DND-41 (cell line): ENCODE data around the gene LINGO3.

Experiments
- ATAC-seq: fragments of 200-7000 bp; cut with Tn5 transposase; 3 replicates; pipeline ENCODE4 v1.9.1; 2021; ENCODE audit warnings: low read depth; ENCODE audit not compliant: insufficient read depth
- DNase-seq: peaks from one replicate; pipeline ENCODE4 v3.0.0-alpha.2; 2020
- H2AFZ ChIP-seq: 2 replicates; pipeline ENCODE4 v1.6.0; 2012; ENCODE audit warnings: low read depth, low read length
- H3K27ac ChIP-seq: 2 replicates; pipeline ENCODE4 v1.5.1; 2012; ENCODE audit warnings: low read length, inconsistent platforms
- H3K27me3 ChIP-seq: fragments of 200-600 bp; sonication (generic); 2 replicates; pipeline ENCODE4 v1.6.0; 2012; ENCODE audit warnings: low read length, mild to moderate bottlenecking, inconsistent platforms; ENCODE audit not compliant: insufficient read depth, poor library complexity
- H3K36me3 ChIP-seq: 2 replicates; pipeline ENCODE4 v1.5.1; 2012; ENCODE audit warnings: low read length, inconsistent platforms; ENCODE audit not compliant: insufficient read depth
- H3K4me1 ChIP-seq: 2 replicates; pipeline ENCODE4 v1.5.1; 2012; ENCODE audit warnings: mild to moderate bottlenecking, low read length; ENCODE audit not compliant: insufficient read depth
- H3K4me2 ChIP-seq: 2 replicates; pipeline ENCODE4 v1.6.0; 2012; ENCODE audit warnings: mild to moderate bottlenecking, moderate library complexity, low read length, inconsistent platforms; ENCODE audit not compliant: insufficient read depth
- H3K4me3 ChIP-seq, 2 experiments: fragments of 200-600 bp in 1 of 2; shearing (Covaris generic) in 1 of 2; 2 replicates each; pipeline ENCODE4 v1.5.1; 2012 to 2016; ENCODE audit warnings: inconsistent platforms in 2 of 2, low read length in 2 of 2, mild to moderate bottlenecking in 2 of 2, low read depth in 1 of 2, moderate library complexity in 1 of 2
- H3K79me2 ChIP-seq: 2 replicates; pipeline ENCODE4 v1.6.0; 2012; ENCODE audit warnings: low read length, inconsistent platforms; ENCODE audit not compliant: insufficient read depth
- H3K9ac ChIP-seq: 2 replicates; pipeline ENCODE4 v1.6.0; 2012; ENCODE audit warnings: low read depth, mild to moderate bottlenecking, inconsistent platforms, low read length, moderate library complexity
- H3K9me3 ChIP-seq: 2 replicates; pipeline ENCODE4 v1.5.1; 2012; ENCODE audit warnings: low read length, moderate library complexity, mild to moderate bottlenecking, inconsistent platforms; ENCODE audit not compliant: insufficient read depth, severe bottlenecking
- H4K20me1 ChIP-seq: 2 replicates; pipeline ENCODE4 v1.6.0; 2012; ENCODE audit warnings: low read length; ENCODE audit not compliant: insufficient read depth
- CTCF ChIP-seq: IDR thresholded peaks from 2 replicates; pipeline ENCODE4 v1.5.1; 2012; ENCODE audit warnings: borderline replicate concordance, low read length, moderate library complexity, mild to moderate bottlenecking; ENCODE audit not compliant: poor library complexity, severe bottlenecking; ENCODE audit errors: extremely low read depth
- EZH2 ChIP-seq: IDR thresholded peaks from 3 replicates; pipeline ENCODE4 v1.6.1; 2012; ENCODE audit warnings: borderline replicate concordance, low read depth, mild to moderate bottlenecking, moderate library complexity, low read length, inconsistent platforms; ENCODE audit not compliant: severe bottlenecking

Gene LINGO3

GRCh38 chr19:2275588-2276428 is 32.1 kb downstream of the LINGO3 start:
- H3K4me1 ChIP-seq: peaks cover 36% of the 10 kb centered on the region
- no peaks in the 10 kb centered on the region for H3K9me3 ChIP-seq
- peaks cover 50% of the 10 kb centered on the region for H3K79me2 ChIP-seq
- H2AFZ ChIP-seq: no peak overlapping the region
- no peak for TF ChIP-seq CTCF
- no peak for TF ChIP-seq EZH2
- H3K27ac ChIP-seq: no peak overlapping the region
- H3K4me3 ChIP-seq: no peak overlapping the region
- H4K20me1 ChIP-seq: peaks cover 54% of the 10 kb centered on the region
- no peaks in the 10 kb centered on the region for H3K27me3 ChIP-seq
- H3K4me2 ChIP-seq: no peak overlapping the region
- ATAC-seq: no peak
- H3K9ac ChIP-seq: no peak overlapping the region
- peaks cover 45% of the 10 kb centered on the region for H3K36me3 ChIP-seq
- no peak for DNase-seq

GRCh38 chr19:2274931-2275535 is 32.9 kb downstream of the LINGO3 start:
- Histone ChIP-seq H2AFZ (no peak overlapping the region), H3K9ac (no peak overlapping the region), H3K79me2 (peaks cover 57% of the 10 kb centered on the region), H3K27ac (no peak overlapping the region), H3K9me3 (no peaks in the 10 kb centered on the region), H3K4me1 (peaks cover 36% of the 10 kb centered on the region), H4K20me1 (peaks cover 61% of the 10 kb centered on the region), H3K4me2 (no peak overlapping the region), H3K4me3 (no peak overlapping the region), H3K27me3 (no peaks in the 10 kb centered on the region), H3K36me3 (peaks cover 52% of the 10 kb centered on the region)
- ATAC-seq (no peak), DNase-seq (peak; percentile 49)
- TF ChIP-seq EZH2 (no peak), CTCF (peak; percentile 61)

- H3K4me3 ChIP-seq: peak overlapping the region in 1 of 2 experiments; percentile 100; a peak in 2 of 4 replicates
- no peak for TF ChIP-seq CTCF
- TF ChIP-seq EZH2: no peak
- peaks cover 58% of the 10 kb centered on the region for H3K36me3 ChIP-seq
- no peaks in the 10 kb centered on the region for H3K27me3 ChIP-seq
- H3K9me3 ChIP-seq: no peaks in the 10 kb centered on the region
- H3K9ac ChIP-seq: peak overlapping the region; percentile 100
- no peak for ATAC-seq
- peaks cover 65% of the 10 kb centered on the region for H3K79me2 ChIP-seq
- H3K4me1 ChIP-seq: peaks cover 36% of the 10 kb centered on the region
- peak overlapping the region; percentile 73 for H3K27ac ChIP-seq
- peaks cover 68% of the 10 kb centered on the region for H4K20me1 ChIP-seq
- no peak overlapping the region for H2AFZ ChIP-seq
- DNase-seq: no peak
- H3K4me2 ChIP-seq: peak overlapping the region; percentile 84
Measured at GRCh38 chr19:2274185-2274711, 33.7 kb downstream of the LINGO3 start.
